Stimulated activated CD8-positive, alpha-beta memory T cell treated with anti-CD3 and anti-CD28 coated beads, Interleukin-12 subunit alpha, Interleukin-12 subunit beta, amount 100 ng/mL, for 1 hour (primary cell): ENCODE data around the gene ARVCF.

Source experiments
- DNase-seq: peaks from one replicate; pipeline ENCODE4 v3.0.0-alpha.2; 2020; ENCODE audit warnings: low read depth

The ARVCF gene

GRCh38 chr22:20031732-20032406 lies 15.2 kb upstream of the ARVCF start:
- DNase-seq = no peak

- no peak for DNase-seq
Observed at GRCh38 chr22:20029550-20030225, 13.1 kb upstream of the ARVCF start.

- DNase-seq = no peak
Observed at GRCh38 chr22:20028855-20029549, 12.4 kb upstream of the ARVCF start.

GRCh38 chr22:20027966-20028854 lies 11.6 kb upstream of the ARVCF start:
- no peak for DNase-seq

- DNase-seq = no peak
Observed at GRCh38 chr22:20026996-20027601, 10.5 kb upstream of the ARVCF start.

GRCh38 chr22:20026204-20026908 lies 9.7 kb upstream of the ARVCF start:
- no peak for DNase-seq

- DNase-seq = no peak
Observed at GRCh38 chr22:20025401-20026203, 9.0 kb upstream of the ARVCF start.

- DNase-seq = no peak
Observed at GRCh38 chr22:20024650-20025397, 8.2 kb upstream of the ARVCF start.

GRCh38 chr22:20024225-20024624 lies 7.6 kb upstream of the ARVCF start:
- no peak for DNase-seq

- DNase-seq = no peak
Observed at GRCh38 chr22:20022978-20023613, 6.5 kb upstream of the ARVCF start.

GRCh38 chr22:20022231-20022977 lies 5.8 kb upstream of the ARVCF start:
- no peak for DNase-seq

GRCh38 chr22:20021196-20022181 lies 4.9 kb upstream of the ARVCF start:
- DNase-seq = no peak

- DNase-seq = peak; percentile 81
Observed at GRCh38 chr22:20020533-20021195, 4.0 kb upstream of the ARVCF start, which contains the start of gene TANGO2. Gene TANGO2 (plus strand): TSS chr22:20021110. CDS start chr22:20036799, 15,689 bp downstream.

GRCh38 chr22:20019661-20020532 lies 3.3 kb upstream of the ARVCF start:
- no peak for DNase-seq

GRCh38 chr22:20018001-20018400 lies 1.4 kb upstream of the ARVCF start:
- no peak for DNase-seq

GRCh38 chr22:20017622-20017958 lies 967 bp upstream of the ARVCF start:
- DNase-seq = no peak
